NCI-H2107 treated with DMSO at 0.1 percent for 48 hours (cell line): ENCODE data around the gene TM7SF2.
"Not testable (repeated sequence)": the region's sequence is repeated elsewhere in the genome, so short reads cannot be mapped to it uniquely, and the experiment has no call there.

Experiments used
- DNase-seq: peaks from one replicate; lab custom pipeline; 2025; ENCODE audit not compliant: unreplicated experiment; lab: John Stamatoyannopoulos, UW

The TM7SF2 gene

GRCh38 chr11:65128182-65129145 lies 16.8 kb downstream of the TM7SF2 start:
- no peak for DNase-seq

- no peak for DNase-seq
Observed at GRCh38 chr11:65129649-65130441, 18.2 kb downstream of the TM7SF2 start.

- no peak for DNase-seq
Observed at GRCh38 chr11:65130631-65131416, 19.2 kb downstream of the TM7SF2 start.

- DNase-seq, result no peak
Observed at GRCh38 chr11:65131417-65131776, 19.7 kb downstream of the TM7SF2 start.

- DNase-seq, result no peak
Observed at GRCh38 chr11:65131895-65132237, 20.2 kb downstream of the TM7SF2 start.

GRCh38 chr11:65132238-65132987 lies 20.7 kb downstream of the TM7SF2 start:
- no peak for DNase-seq

- DNase-seq, result peak; percentile 14
Observed at GRCh38 chr11:65132988-65133700, 21.5 kb downstream of the TM7SF2 start.

GRCh38 chr11:65133724-65134123 lies 22.1 kb downstream of the TM7SF2 start:
- DNase-seq, result no peak

- DNase-seq, result peak; percentile 88
Observed at GRCh38 chr11:65134240-65134951, 22.7 kb downstream of the TM7SF2 start, which contains the start of gene SYVN1. SYVN1 (minus strand) TSS chr11:65134519; CDS start chr11:65133601, 918 bp downstream.

- DNase-seq, result peak; percentile 98
Observed at GRCh38 chr11:65134952-65135632, 23.4 kb downstream of the TM7SF2 start.

- DNase-seq, result no peak
Observed at GRCh38 chr11:65135633-65136145, 24.0 kb downstream of the TM7SF2 start.

- DNase-seq, result no peak
Observed at GRCh38 chr11:65136515-65137096, 24.9 kb downstream of the TM7SF2 start.

GRCh38 chr11:65141896-65142494 lies 30.3 kb downstream of the TM7SF2 start:
- no peak for DNase-seq

GRCh38 chr11:65147352-65148075 lies 35.8 kb downstream of the TM7SF2 start:
- DNase-seq, result no peak

GRCh38 chr11:65148657-65149056 lies 37.0 kb downstream of the TM7SF2 start:
- no peak for DNase-seq

GRCh38 chr11:65150131-65150508 lies 38.4 kb downstream of the TM7SF2 start:
- DNase-seq, result not testable (repeated sequence)
